Stomach smooth muscle (tissue), 2 donors: ENCODE measurements around the gene TNFRSF1B.
"Not testable (repeated sequence)": the region's sequence is repeated elsewhere in the genome, so short reads cannot be mapped to it uniquely, and the experiment has no call there.

ENCODE experiments used
- H3K27ac ChIP-seq: one replicate; pipeline ENCODE4 v1.7.0; 2013; ENCODE audit warnings: mild to moderate bottlenecking, low read length, inconsistent platforms
- H3K27me3 ChIP-seq, 2 donors: one replicate each; pipeline ENCODE4 v1.7.0; 2013; ENCODE audit warnings: low read length in 2 of 2; ENCODE audit not compliant: insufficient read depth in 2 of 2, control insufficient read depth in 1 of 2
- H3K36me3 ChIP-seq, 2 donors: one replicate each; pipeline ENCODE4 v1.7.0; 2013; ENCODE audit warnings: low read length in 2 of 2; ENCODE audit not compliant: control insufficient read depth in 2 of 2, insufficient read depth in 2 of 2
- H3K4me1 ChIP-seq: one replicate; pipeline ENCODE4 v1.7.0; 2013; ENCODE audit warnings: low read length; ENCODE audit not compliant: control insufficient read depth, insufficient read depth
- H3K4me3 ChIP-seq, 2 donors: one replicate each; pipeline ENCODE4 v1.7.0; 2013; ENCODE audit warnings: low read length in 2 of 2
- H3K9ac ChIP-seq, 2 donors: one replicate each; pipeline ENCODE4 v1.7.0; 2013; ENCODE audit warnings: low read length in 2 of 2, mild to moderate bottlenecking in 1 of 2
- H3K9me3 ChIP-seq, 2 donors: one replicate each; pipeline ENCODE4 v1.7.0; 2013; ENCODE audit warnings: low read length in 2 of 2; ENCODE audit not compliant: control insufficient read depth in 2 of 2
- donor health status: healthy.
- donor health status: Pancreatic carcinoma.

TNFRSF1B gene

GRCh38 chr1:12208764-12209494 is 42.1 kb downstream of the TNFRSF1B start:
- no peaks in the 10 kb centered on the region for H3K36me3 ChIP-seq
- H3K4me1 ChIP-seq: peaks cover 12% of the 10 kb centered on the region
- H3K9ac ChIP-seq: no peak overlapping the region
- H3K27ac ChIP-seq: no peak overlapping the region
- no peaks in the 10 kb centered on the region for H3K9me3 ChIP-seq
- no peak overlapping the region for H3K4me3 ChIP-seq
- no peaks in the 10 kb centered on the region for H3K27me3 ChIP-seq

GRCh38 chr1:12209495-12209832 is 42.7 kb downstream of the TNFRSF1B start:
- no peaks in the 10 kb centered on the region for H3K36me3 ChIP-seq
- H3K9ac ChIP-seq: no peak overlapping the region
- no peaks in the 10 kb centered on the region for H3K27me3 ChIP-seq
- H3K9me3 ChIP-seq: no peaks in the 10 kb centered on the region
- no peak overlapping the region for H3K27ac ChIP-seq
- peaks cover 12% of the 10 kb centered on the region for H3K4me1 ChIP-seq
- no peak overlapping the region for H3K4me3 ChIP-seq

- H3K4me3 ChIP-seq: no peak overlapping the region
- no peaks in the 10 kb centered on the region for H3K4me1 ChIP-seq
- H3K9me3 ChIP-seq: peaks cover 0 to 5% of the 10 kb centered on the region in 2 donors
- H3K36me3 ChIP-seq: no peaks in the 10 kb centered on the region
- no peak overlapping the region for H3K27ac ChIP-seq
- H3K9ac ChIP-seq: no peak overlapping the region
- peaks cover 0 to 2% of the 10 kb centered on the region in 2 donors for H3K27me3 ChIP-seq
Measured at GRCh38 chr1:12215118-12215961, 48.5 kb downstream of the TNFRSF1B start.

GRCh38 chr1:12219800-12220199 is 53.0 kb downstream of the TNFRSF1B start:
- no peaks in the 10 kb centered on the region for H3K36me3 ChIP-seq
- no peak overlapping the region for H3K4me3 ChIP-seq
- peaks cover 0 to 5% of the 10 kb centered on the region in 2 donors for H3K9me3 ChIP-seq
- H3K4me1 ChIP-seq: no peaks in the 10 kb centered on the region
- no peak overlapping the region for H3K9ac ChIP-seq
- H3K27me3 ChIP-seq: peaks cover 0 to 2% of the 10 kb centered on the region in 2 donors
- no peak overlapping the region for H3K27ac ChIP-seq

- no peak overlapping the region for H3K27ac ChIP-seq
- no peaks in the 10 kb centered on the region for H3K36me3 ChIP-seq
- H3K27me3 ChIP-seq: peaks cover 0 to 2% of the 10 kb centered on the region in 2 donors
- no peak overlapping the region for H3K9ac ChIP-seq
- H3K4me1 ChIP-seq: no peaks in the 10 kb centered on the region
- no peak overlapping the region for H3K4me3 ChIP-seq
- no peaks in the 10 kb centered on the region for H3K9me3 ChIP-seq
Measured at GRCh38 chr1:12220890-12221289, 54.1 kb downstream of the TNFRSF1B start.

- H3K36me3 ChIP-seq, H3K4me1 ChIP-seq, H3K9me3 ChIP-seq, H3K9ac ChIP-seq, H3K4me3 ChIP-seq, H3K27ac ChIP-seq, H3K27me3 ChIP-seq: not testable (repeated sequence)
Measured at GRCh38 chr1:12222700-12223099, 55.9 kb downstream of the TNFRSF1B start.

- not testable (repeated sequence) for H3K36me3 ChIP-seq, H3K27me3 ChIP-seq, H3K9ac ChIP-seq
Measured at GRCh38 chr1:12224092-12224491, 57.3 kb downstream of the TNFRSF1B start.

GRCh38 chr1:12228979-12229378 is 62.2 kb downstream of the TNFRSF1B start:
- no peaks in the 10 kb centered on the region for H3K36me3 ChIP-seq
- H3K9ac ChIP-seq: no peak overlapping the region
- no peak overlapping the region for H3K27ac ChIP-seq
- H3K4me3 ChIP-seq: no peak overlapping the region
- peaks cover 6% of the 10 kb centered on the region for H3K4me1 ChIP-seq
- no peaks in the 10 kb centered on the region for H3K9me3 ChIP-seq
- no peaks in the 10 kb centered on the region for H3K27me3 ChIP-seq

More at GRCh38 chr1:12224092-12224491, 57.3 kb downstream of the TNFRSF1B start:
- not testable (repeated sequence) for H3K4me1 ChIP-seq, H3K27ac ChIP-seq, H3K4me3 ChIP-seq, H3K9me3 ChIP-seq

- no peaks in the 10 kb centered on the region for H3K9me3 ChIP-seq
- H3K27me3 ChIP-seq: no peaks in the 10 kb centered on the region
- H3K9ac ChIP-seq: peak overlapping the region; percentile 66 to 95
- peaks cover 6% of the 10 kb centered on the region for H3K4me1 ChIP-seq
- no peak overlapping the region for H3K27ac ChIP-seq
- H3K36me3 ChIP-seq: no peaks in the 10 kb centered on the region
- H3K4me3 ChIP-seq: peak overlapping the region in 1 of 2 donors; percentile 93
Measured at GRCh38 chr1:12229386-12229834, 62.6 kb downstream of the TNFRSF1B start.

- Histone ChIP-seq H3K9me3 (no peaks in the 10 kb centered on the region), H3K27me3 (no peaks in the 10 kb centered on the region)
Measured at GRCh38 chr1:12229835-12230548, 63.2 kb downstream of the TNFRSF1B start, which contains the start of gene VPS13D. Gene VPS13D, plus strand, starts transcription at chr1:12230030. Its CDS starts 4,237 bp downstream, at chr1:12234267.

More at GRCh38 chr1:12229835-12230548, 63.2 kb downstream of the TNFRSF1B start, which contains the start of gene VPS13D:
- peak within 1 kb of the TSS; percentile 42 for H3K27ac ChIP-seq
- H3K4me1 ChIP-seq: peaks cover 6% of the 10 kb centered on the region
- H3K36me3 ChIP-seq: peaks cover 0 to 2% of the 10 kb centered on the region in 2 donors
- peak within 1 kb of the TSS; percentile 85 to 93 for H3K4me3 ChIP-seq
- H3K9ac ChIP-seq: peak within 1 kb of the TSS; percentile 92 to 95
